Measurements from ENCODE around the gene CALU.

CALU gene

GRCh38 chr7:128794020-128794419 is 54.9 kb downstream of the CALU start:
- H3K27me3 ChIP-seq = peaks cover 53% of the 10 kb centered on the region
- no peak overlapping the region for H3K27ac ChIP-seq
- no peak for TF ChIP-seq CTCF (IDR thresholded peaks at IDR 0.05)
- no peaks in the 10 kb centered on the region for H3K36me3 ChIP-seq
- no peaks in the 10 kb centered on the region for H3K9me3 ChIP-seq
- H3K4me1 ChIP-seq (ENCODE audit: control insufficient read depth in 1 of 2, insufficient read depth in 1 of 2, low read depth in 1 of 2, low read length in 1 of 2) = peaks cover 6 to 14% of the 10 kb centered on the region in 2 experiments
- H3K4me3 ChIP-seq (ENCODE audit: low read depth in 1 of 2, low read length in 1 of 2) = no peak overlapping the region

GRCh38 chr7:128794436-128794835 is 55.3 kb downstream of the CALU start:
- peaks cover 6 to 14% of the 10 kb centered on the region in 2 experiments for H3K4me1 ChIP-seq (ENCODE audit: control insufficient read depth in 1 of 2, insufficient read depth in 1 of 2, low read depth in 1 of 2, low read length in 1 of 2)
- no peaks in the 10 kb centered on the region for H3K9me3 ChIP-seq
- no peak for TF ChIP-seq CTCF (IDR thresholded peaks at IDR 0.05)
- H3K36me3 ChIP-seq = no peaks in the 10 kb centered on the region
- H3K27ac ChIP-seq = no peak overlapping the region
- peaks cover 49% of the 10 kb centered on the region for H3K27me3 ChIP-seq
- no peak overlapping the region for H3K4me3 ChIP-seq (ENCODE audit: low read depth in 1 of 2, low read length in 1 of 2)

GRCh38 chr7:128795129-128795528 is 56.0 kb downstream of the CALU start:
- H3K27me3 ChIP-seq = peaks cover 42% of the 10 kb centered on the region
- H3K36me3 ChIP-seq = no peaks in the 10 kb centered on the region
- TF ChIP-seq CTCF (IDR thresholded peaks at IDR 0.05) = no peak
- H3K9me3 ChIP-seq = no peaks in the 10 kb centered on the region
- H3K4me1 ChIP-seq (ENCODE audit: control insufficient read depth in 1 of 2, insufficient read depth in 1 of 2, low read depth in 1 of 2, low read length in 1 of 2) = peaks cover 6 to 14% of the 10 kb centered on the region in 2 experiments
- no peak overlapping the region for H3K4me3 ChIP-seq (ENCODE audit: low read depth in 1 of 2, low read length in 1 of 2)
- H3K27ac ChIP-seq = no peak overlapping the region

GRCh38 chr7:128796327-128796726 is 57.2 kb downstream of the CALU start:
- Histone ChIP-seq H3K9me3 (no peaks in the 10 kb centered on the region), H3K36me3 (no peaks in the 10 kb centered on the region), H3K27ac (no peak overlapping the region), H3K4me1 (ENCODE audit: control insufficient read depth in 1 of 2, insufficient read depth in 1 of 2, low read depth in 1 of 2, low read length in 1 of 2) (peaks cover 6% of the 10 kb centered on the region in 2 experiments), H3K27me3 (peaks cover 30% of the 10 kb centered on the region), H3K4me3 (ENCODE audit: low read depth in 1 of 2, low read length in 1 of 2) (no peak overlapping the region)
- no peak for TF ChIP-seq CTCF (IDR thresholded peaks at IDR 0.05)

GRCh38 chr7:128799451-128799850 is 60.3 kb downstream of the CALU start:
- no peak for TF ChIP-seq CTCF (IDR thresholded peaks at IDR 0.05)

GRCh38 chr7:128800567-128800966 is 61.4 kb downstream of the CALU start:
- no peaks in the 10 kb centered on the region for H3K27me3 ChIP-seq
- no peak overlapping the region for H3K27ac ChIP-seq
- H3K9me3 ChIP-seq = no peaks in the 10 kb centered on the region
- no peaks in the 10 kb centered on the region for H3K4me1 ChIP-seq (ENCODE audit: control insufficient read depth in 1 of 2, insufficient read depth in 1 of 2, low read depth in 1 of 2, low read length in 1 of 2)
- TF ChIP-seq CTCF (IDR thresholded peaks at IDR 0.05) = no peak
- no peak overlapping the region for H3K4me3 ChIP-seq (ENCODE audit: low read depth in 1 of 2, low read length in 1 of 2)
- no peaks in the 10 kb centered on the region for H3K36me3 ChIP-seq

More at GRCh38 chr7:128799451-128799850, 60.3 kb downstream of the CALU start:
- no peak overlapping the region for H3K27ac ChIP-seq
- H3K4me1 ChIP-seq (ENCODE audit: control insufficient read depth in 1 of 2, insufficient read depth in 1 of 2, low read depth in 1 of 2, low read length in 1 of 2) = no peaks in the 10 kb centered on the region
- no peaks in the 10 kb centered on the region for H3K9me3 ChIP-seq
- H3K36me3 ChIP-seq = no peaks in the 10 kb centered on the region
- H3K4me3 ChIP-seq (ENCODE audit: low read depth in 1 of 2, low read length in 1 of 2) = no peak overlapping the region
- H3K27me3 ChIP-seq = no peaks in the 10 kb centered on the region

Measured in neutrophil (primary cell).